Islet of Langerhans (tissue), 1 donor: ENCODE data around the gene NBPF1.
"Not testable (repeated sequence)": the region's sequence is repeated elsewhere in the genome, so short reads cannot be mapped to it uniquely, and the experiment has no call there.

Experiments used
- FAIRE-seq: peaks from one replicate; lab custom pipeline; 2011; peaks lifted over from hg19 to GRCh38; lab: Jason Lieb, UNC

Gene NBPF1

GRCh38 chr1:16613185-16614147, at the start of gene NBPF1:
TSS of gene NBPF1 (minus strand) at chr1:16613564.
- no peak for FAIRE-seq

GRCh38 chr1:16658234-16658633, 44.9 kb upstream of the NBPF1 start:
- FAIRE-seq: not testable (repeated sequence)

GRCh38 chr1:16656981-16657683, 43.8 kb upstream of the NBPF1 start:
- FAIRE-seq: not testable (repeated sequence)

- FAIRE-seq: not testable (repeated sequence)
Measured at GRCh38 chr1:16656574-16656973, 43.2 kb upstream of the NBPF1 start.

- FAIRE-seq: not testable (repeated sequence)
Measured at GRCh38 chr1:16651560-16651959, 38.2 kb upstream of the NBPF1 start.

- not testable (repeated sequence) for FAIRE-seq
Measured at GRCh38 chr1:16649960-16650359, 36.6 kb upstream of the NBPF1 start.

GRCh38 chr1:16649390-16649789, 36.0 kb upstream of the NBPF1 start:
- not testable (repeated sequence) for FAIRE-seq

GRCh38 chr1:16648756-16649155, 35.4 kb upstream of the NBPF1 start:
- not testable (repeated sequence) for FAIRE-seq

- not testable (repeated sequence) for FAIRE-seq
Measured at GRCh38 chr1:16648250-16648649, 34.9 kb upstream of the NBPF1 start.

- FAIRE-seq: not testable (repeated sequence)
Measured at GRCh38 chr1:16647179-16648176, 34.1 kb upstream of the NBPF1 start.

- not testable (repeated sequence) for FAIRE-seq
Measured at GRCh38 chr1:16646716-16647115, 33.4 kb upstream of the NBPF1 start.

- not testable (repeated sequence) for FAIRE-seq
Measured at GRCh38 chr1:16646061-16646664, 32.8 kb upstream of the NBPF1 start.

GRCh38 chr1:16645271-16646060, 32.1 kb upstream of the NBPF1 start:
- FAIRE-seq: not testable (repeated sequence)

- FAIRE-seq: not testable (repeated sequence)
Measured at GRCh38 chr1:16644482-16645270, 31.3 kb upstream of the NBPF1 start.

- FAIRE-seq: no peak
Measured at GRCh38 chr1:16644193-16644481, 30.8 kb upstream of the NBPF1 start.

- not testable (repeated sequence) for FAIRE-seq
Measured at GRCh38 chr1:16643476-16644192, 30.3 kb upstream of the NBPF1 start.

- not testable (repeated sequence) for FAIRE-seq
Measured at GRCh38 chr1:16643001-16643411, 29.6 kb upstream of the NBPF1 start.

GRCh38 chr1:16642025-16642966, 28.9 kb upstream of the NBPF1 start:
- not testable (repeated sequence) for FAIRE-seq
